Thyroid gland (tissue), 4 donors: ENCODE data around the gene WNT3A.
A peak's percentile ranks its signal among the peaks of the same experiment; 100 is the strongest.

Experiments used
- CTCF ChIP-seq, 6 experiments: fragments of 200-600 bp in 3 of 6; fragments of 450-650 bp in 3 of 6; sonication (generic) in 3 of 6; IDR thresholded peaks; one replicate each; pipeline ENCODE4 v1.5.1; 2016 to 2019; ENCODE audit warnings: antibody characterized with exemption in 6 of 6, mild to moderate bottlenecking in 2 of 6, inconsistent platforms in 1 of 6, moderate library complexity in 1 of 6
- POLR2A ChIP-seq, 2 donors: fragments of 450-650 bp; IDR thresholded peaks; one replicate each; pipeline ENCODE4 v1.6.1; 2017; ENCODE audit warnings: antibody characterized with exemption in 2 of 2, mild to moderate bottlenecking in 2 of 2, moderate library complexity in 1 of 2

- TF ChIP-seq CTCF (IDR thresholded peaks at IDR 0.05), result peak; percentile 27 to 92 (median 74)
- no peak for TF ChIP-seq POLR2A (IDR thresholded peaks at IDR 0.05)
These were observed 7.5 kb upstream of the WNT3A start for GRCh38 chr1:227999056-227999930.
